HepG2 (cell line): ENCODE data around the gene TMEM184B. TPM values are rescaled to one million over a fixed set of nuclear protein-coding genes. Genes with fewer than 3 reads are reported as not detected.

Source experiments
- ATAC-seq: fragments of 200-7000 bp; cut with Tn5 transposase; 3 replicates; pipeline ENCODE4 v1.9.1; 2020; ENCODE audit warnings: mild to moderate bottlenecking, moderate library complexity
- BruUV-seq: library from RNA; stranded (reverse); fragments of 400-500 nt; replicated peaks from 2 replicates; lab custom pipeline; 2021; lab: Mats Ljungman, UMichigan
- CTCF ChIA-PET: fragments of 300-600 bp; formaldehyde crosslinking; extraction: SDS; loops from one replicate; lab custom pipeline; 2021; ENCODE audit warnings: low total read pairs, inconsistent platforms, low intra/inter-chr PET ratio; lab: Yijun Ruan, JAX
- POLR2A ChIA-PET: fragments of 350-600 bp; sonication (Branson Sonifier 250); formaldehyde crosslinking; loops from one replicate; lab custom pipeline; 2020; ENCODE audit warnings: antibody characterized with exemption, inconsistent platforms; lab: Yijun Ruan, JAX
- DNase-seq: peaks from one replicate; pipeline ENCODE4 v3.0.0-alpha.2; 2015; ENCODE audit warnings: low spot score
- FAIRE-seq: peaks from 3 replicates; lab custom pipeline; 2011; peaks lifted over from hg19 to GRCh38; lab: Jason Lieb, UNC
- H2AFZ ChIP-seq: one replicate; pipeline ENCODE4 v1.6.1; 2011; ENCODE audit warnings: low read length, inconsistent platforms
- H3K27ac ChIP-seq: fragments of 300-600 bp; 3 replicates; pipeline ENCODE4 v1.8.0; 2011; ENCODE audit warnings: mixed run types, mild to moderate bottlenecking, mixed read lengths, low read length, inconsistent platforms; ENCODE audit not compliant: insufficient read depth; ENCODE audit errors: extremely low read length
- H3K27me3 ChIP-seq, 2 experiments: fragments of 200-600 bp in 1 of 2; 2 replicates in 1 of 2; 3 replicates in 1 of 2; pipeline versions ENCODE4 v1.6.0 to v1.8.0; 2011; ENCODE audit warnings: low read length in 2 of 2, mild to moderate bottlenecking in 2 of 2, moderate library complexity in 2 of 2, inconsistent platforms in 1 of 2; ENCODE audit not compliant: insufficient read depth in 2 of 2, control insufficient read depth in 1 of 2
- H3K36me3 ChIP-seq, 2 experiments: fragments of 200-600 bp in 1 of 2; replicated peaks in 1 of 2; 2 replicates in 1 of 2; 3 replicates in 1 of 2; pipeline versions ENCODE4 v1.5.1 to v1.8.0; 2011; ENCODE audit warnings: low read length in 2 of 2, inconsistent platforms in 1 of 2; ENCODE audit not compliant: insufficient read depth in 2 of 2, control insufficient read depth in 1 of 2
- H3K4me1 ChIP-seq: 2 replicates; pipeline ENCODE4 v1.5.1; 2012; ENCODE audit warnings: low read length, inconsistent platforms; ENCODE audit not compliant: insufficient read depth
- H3K4me2 ChIP-seq: 2 replicates; pipeline ENCODE4 v1.6.0; 2011; ENCODE audit warnings: low read depth, low read length, inconsistent platforms
- H3K4me3 ChIP-seq, 3 experiments: fragments of 200-600 bp in 1 of 3; sonication (generic), shearing (Covaris generic) in 1 of 3; replicated peaks in 1 of 3; 2 replicates each; pipeline ENCODE4 v1.5.1; 2011 to 2016; ENCODE audit warnings: low read length in 3 of 3, inconsistent platforms in 2 of 3, low read depth in 2 of 3, mild to moderate bottlenecking in 2 of 3, control low read depth in 1 of 3, mixed read lengths in 1 of 3; ENCODE audit not compliant: insufficient read depth in 1 of 3
- H3K79me2 ChIP-seq: one replicate; pipeline ENCODE4 v1.6.1; 2011; ENCODE audit warnings: low read length, inconsistent platforms; ENCODE audit not compliant: insufficient read depth
- H3K9ac ChIP-seq: 2 replicates; pipeline ENCODE4 v1.6.0; 2011; ENCODE audit warnings: mild to moderate bottlenecking, low read depth, low read length, inconsistent platforms; ENCODE audit not compliant: insufficient read depth
- H3K9me3 ChIP-seq: 2 replicates; pipeline ENCODE4 v1.5.1; 2012; ENCODE audit warnings: mild to moderate bottlenecking, low read length
- H4K20me1 ChIP-seq: 2 replicates; pipeline ENCODE4 v1.6.0; 2011; ENCODE audit warnings: inconsistent platforms, mild to moderate bottlenecking, low read length, moderate library complexity; ENCODE audit not compliant: insufficient read depth
- ATF1 ChIP-seq: IDR thresholded peaks from 2 replicates; pipeline ENCODE4 v1.6.1; 2016; ENCODE audit warnings: mild to moderate bottlenecking, control low read depth
- ATRX ChIP-seq: sonication (generic); formaldehyde crosslinking; IDR thresholded peaks from 2 replicates; pipeline ENCODE4 v1.4.0; 2020; ENCODE audit warnings: missing genetic modification reagents, borderline replicate concordance
- KLF6 ChIP-seq: IDR thresholded peaks from 2 replicates; pipeline ENCODE4 v1.8.0; 2016; ENCODE audit warnings: missing biosample characterization, missing genetic modification reagents
- MIXL1 ChIP-seq: IDR thresholded peaks from 2 replicates; pipeline ENCODE4 v1.6.1; 2016
- SMAD1 ChIP-seq: sonication (generic); formaldehyde crosslinking; IDR thresholded peaks from 2 replicates; pipeline ENCODE4 v1.4.0; 2020; ENCODE audit warnings: missing genetic modification reagents, low read depth, mild to moderate bottlenecking, borderline replicate concordance
- SMAD3 ChIP-seq: sonication (generic); formaldehyde crosslinking; IDR thresholded peaks from 2 replicates; pipeline ENCODE4 v1.4.0; 2020; ENCODE audit warnings: missing genetic modification reagents
- TCF7 ChIP-seq: sonication (generic); IDR thresholded peaks from 2 replicates; pipeline ENCODE4 v1.6.1; 2016; ENCODE audit warnings: antibody characterized with exemption, low read depth
- ZNF7 ChIP-seq: IDR thresholded peaks from 2 replicates; pipeline ENCODE4 v1.6.1; 2016; ENCODE audit warnings: missing biosample characterization, missing genetic modification reagents
- ZNF780A ChIP-seq: sonication (generic); formaldehyde crosslinking; IDR thresholded peaks from 2 replicates; pipeline ENCODE4 v1.8.0; 2022; ENCODE audit warnings: mild to moderate bottlenecking, missing genetic modification reagents, moderate library complexity
- ZSCAN21 ChIP-seq: sonication (generic); formaldehyde crosslinking; IDR thresholded peaks from 2 replicates; pipeline ENCODE4 v1.8.0; 2022; ENCODE audit warnings: mild to moderate bottlenecking, missing genetic modification reagents, moderate library complexity, borderline replicate concordance
- WGBS: methylation state at CpG from one replicate; pipeline ENCODE4 v1.1.6; 2017; ENCODE audit warnings: low lambda C conversion rate; 5-methylcytosine and 5-hydroxymethylcytosine counted together
- in situ Hi-C: cut with HindIII; loops from 2 replicates; pipeline ENCODE4 v1.10.0; 2017; ENCODE audit warnings: low pct_unique_long_range_greater_than_20kb; ENCODE audit not compliant: extremely low pct_ligation_motif_present
- intact Hi-C: fragments of 100-400 bp; cut with micrococcal nuclease; formaldehyde crosslinking; loops from one replicate; pipeline ENCODE4 v1.10.0; 2022; ENCODE audit not compliant: unreplicated experiment
- polyA plus RNA-seq, 8 experiments: library from polyadenylated mRNA; depleted of rRNA in 3 of 8; stranded (reverse) in 7 of 8; unstranded in 1 of 8; fragments of >200 nt; fragmentation: Illumina TruSeq in 4 of 8; extraction: Trizol in 4 of 8; gene quantifications; 2 replicates each; pipeline versions ENCODE4 v1.2.1 to v1.2.3, GENCODE V29; 2011 to 2016; ENCODE audit warnings: low read depth in 4 of 8, missing spikeins in 1 of 8, mixed read lengths in 1 of 8; ENCODE audit not compliant: insufficient read depth in 1 of 8
- total RNA-seq, 5 experiments: library from RNA; depleted of rRNA; stranded (reverse); fragments of >200 nt; fragmentation: Illumina TruSeq; extraction: Trizol; gene quantifications; 2 replicates each; pipeline ENCODE4 v1.2.3, GENCODE V29; 2016; ENCODE audit warnings: low read depth in 1 of 5
- TF ChIP-seq, protein P1 (sequence below): sonication (generic); formaldehyde crosslinking; IDR thresholded peaks from 2 replicates; pipeline ENCODE4 v1.5.0; 2020; ENCODE audit warnings: mild to moderate bottlenecking, missing genetic modification reagents, borderline replicate concordance
- TF ChIP-seq, protein P2 (sequence below): IDR thresholded peaks from 2 replicates; pipeline ENCODE4 v1.6.1; 2016; ENCODE audit warnings: missing compliant biosample characterization, missing genetic modification reagents, borderline replicate concordance

TMEM184B gene
- total and polyA plus RNA-seq, 2 of the 13 experiments (the other 11 are each of a cell fraction or from before 2014, with no cell fraction given) = 15.9 to 16.0 TPM

DNA sequence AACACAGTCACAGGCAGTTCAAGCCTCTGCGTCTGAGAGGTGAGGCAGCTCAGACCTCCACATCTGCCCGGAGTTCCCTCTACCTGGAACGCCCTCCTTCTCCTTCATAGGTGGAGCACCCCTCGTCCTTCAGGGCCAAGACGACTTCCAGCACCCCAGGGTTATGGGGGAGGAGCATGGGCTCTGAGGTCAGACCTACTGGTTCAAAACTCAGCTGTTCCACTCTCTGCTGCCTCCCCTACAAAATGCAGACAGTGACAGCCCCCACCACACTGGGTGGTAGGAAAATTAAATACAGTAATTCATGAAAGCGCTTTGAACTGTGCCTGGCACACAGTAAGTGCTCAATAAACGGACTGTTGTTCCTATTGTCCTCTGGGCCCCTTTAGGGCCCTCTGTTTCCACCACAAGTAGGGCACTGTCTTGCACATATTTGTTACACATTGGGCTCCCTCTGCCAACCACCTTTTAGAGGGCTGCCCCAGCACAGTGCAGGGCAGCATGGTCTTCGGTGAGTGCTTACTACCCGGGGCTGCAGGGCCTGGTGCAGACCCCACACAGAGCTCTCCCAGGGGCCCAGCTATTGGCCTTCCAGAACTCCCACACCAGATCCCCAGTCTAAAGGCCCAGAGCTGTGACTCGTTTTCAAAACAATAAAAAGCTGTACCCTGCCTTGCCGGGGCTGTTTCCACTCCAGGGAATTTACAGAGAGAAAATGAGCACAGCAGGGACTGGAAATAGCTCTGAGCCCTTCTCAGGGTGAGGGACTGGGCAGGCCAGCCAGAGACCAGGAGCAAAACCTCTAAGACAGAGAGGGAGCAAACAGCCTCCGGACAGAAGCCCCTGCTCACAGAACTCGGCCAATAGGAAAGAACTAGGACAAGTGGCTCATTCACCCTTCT, 2.5 kb downstream of the TMEM184B start:
- H3K4me1 ChIP-seq = peaks cover 62% of the 10 kb centered on the region
- peaks cover 0 to 4% of the 10 kb centered on the region in 2 experiments; a peak in 3 of 5 replicates for H3K27me3 ChIP-seq
- no peaks in the 10 kb centered on the region for H3K9me3 ChIP-seq
- H3K4me2 ChIP-seq = peak overlapping the region; percentile 8; the same call in 1 of the 2 replicates
- H4K20me1 ChIP-seq = peaks cover 14% of the 10 kb centered on the region; the same call in 1 of the 2 replicates
- H3K79me2 ChIP-seq = peaks cover 58% of the 10 kb centered on the region
- BruUV-seq = no TSS peak
- no peak for TF ChIP-seq ZNF780A (CRISPR knock-in tag)
- TF ChIP-seq, protein P1, sequence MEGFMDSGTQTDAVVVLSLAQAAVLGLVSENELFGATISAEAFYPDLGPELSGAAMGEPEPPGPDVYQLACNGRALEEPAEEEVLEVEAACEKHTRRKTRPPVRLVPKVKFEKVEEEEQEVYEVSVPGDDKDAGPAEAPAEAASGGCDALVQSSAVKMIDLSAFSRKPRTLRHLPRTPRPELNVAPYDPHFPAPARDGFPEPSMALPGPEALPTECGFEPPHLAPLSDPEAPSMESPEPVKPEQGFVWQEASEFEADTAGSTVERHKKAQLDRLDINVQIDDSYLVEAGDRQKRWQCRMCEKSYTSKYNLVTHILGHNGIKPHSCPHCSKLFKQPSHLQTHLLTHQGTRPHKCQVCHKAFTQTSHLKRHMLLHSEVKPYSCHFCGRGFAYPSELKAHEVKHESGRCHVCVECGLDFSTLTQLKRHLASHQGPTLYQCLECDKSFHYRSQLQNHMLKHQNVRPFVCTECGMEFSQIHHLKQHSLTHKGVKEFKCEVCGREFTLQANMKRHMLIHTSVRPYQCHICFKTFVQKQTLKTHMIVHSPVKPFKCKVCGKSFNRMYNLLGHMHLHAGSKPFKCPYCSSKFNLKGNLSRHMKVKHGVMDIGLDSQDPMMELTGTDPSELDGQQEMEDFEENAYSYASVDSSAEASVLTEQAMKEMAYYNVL (CRISPR knock-in tag) = no peak
- CTCF ChIA-PET = no interaction called here
- FAIRE-seq = no peak
- POLR2A ChIA-PET = interaction anchor here (1.6 kb wide), 1 partner anchor 13 kb away, joined by 3 read pairs; no protein-coding TSS in a partner anchor
- intact Hi-C loops = no loop called here
- no peak overlapping the region for H2AFZ ChIP-seq
- H3K9ac ChIP-seq = no peak overlapping the region
- ATAC-seq = no peak
- H3K36me3 ChIP-seq = peaks cover 3 to 4% of the 10 kb centered on the region in 2 experiments; a peak in 1 of 5 replicates
- 71% methylated on average over 12 of the region's 13 CpGs for WGBS
- H3K27ac ChIP-seq = no peak overlapping the region
- in situ Hi-C loops = no loop called here
- DNase-seq = no peak
- no peak overlapping the region for H3K4me3 ChIP-seq

- Histone ChIP-seq H3K27me3 (peaks cover 0 to under 1% of the 10 kb centered on the region in 2 experiments; a peak in 3 of 5 replicates), H3K79me2 (peaks cover 59% of the 10 kb centered on the region), H3K4me1 (peaks cover 54% of the 10 kb centered on the region), H3K9ac (no peak overlapping the region), H3K9me3 (no peaks in the 10 kb centered on the region), H3K4me2 (no peak overlapping the region), H3K27ac (no peak overlapping the region), H2AFZ (no peak overlapping the region), H3K4me3 (no peak overlapping the region), H3K36me3 (peaks cover 3 to 4% of the 10 kb centered on the region in 2 experiments; a peak in 1 of 5 replicates), H4K20me1 (peaks cover 14% of the 10 kb centered on the region; the same call in 1 of the 2 replicates)
- DNase-seq (no peak), FAIRE-seq (no peak), ATAC-seq (no peak)
- CTCF ChIA-PET = no interaction called here
- POLR2A ChIA-PET = interaction anchor here (1.6 kb wide), 1 partner anchor 14 kb away, joined by 3 read pairs; no protein-coding TSS in a partner anchor
- no TSS peak for BruUV-seq
- intact Hi-C loops = loop anchor here (10.0 kb wide), 1 partner anchor 215 kb away; the partner anchor contains the start of gene PICK1
- in situ Hi-C loops = no loop called here
- no peak for TF ChIP-seq SMAD1 (CRISPR knock-in tag)
- TF ChIP-seq ZNF7 (CRISPR knock-in tag) = no peak
- TF ChIP-seq ZSCAN21 (CRISPR knock-in tag) = no peak
- TF ChIP-seq, protein P2, sequence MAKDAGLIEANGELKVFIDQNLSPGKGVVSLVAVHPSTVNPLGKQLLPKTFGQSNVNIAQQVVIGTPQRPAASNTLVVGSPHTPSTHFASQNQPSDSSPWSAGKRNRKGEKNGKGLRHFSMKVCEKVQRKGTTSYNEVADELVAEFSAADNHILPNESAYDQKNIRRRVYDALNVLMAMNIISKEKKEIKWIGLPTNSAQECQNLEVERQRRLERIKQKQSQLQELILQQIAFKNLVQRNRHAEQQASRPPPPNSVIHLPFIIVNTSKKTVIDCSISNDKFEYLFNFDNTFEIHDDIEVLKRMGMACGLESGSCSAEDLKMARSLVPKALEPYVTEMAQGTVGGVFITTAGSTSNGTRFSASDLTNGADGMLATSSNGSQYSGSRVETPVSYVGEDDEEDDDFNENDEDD (CRISPR knock-in tag) = no peak
- TF ChIP-seq ATF1 = no peak
- TF ChIP-seq KLF6 (CRISPR knock-in tag) = no peak
- no peak for TF ChIP-seq TCF7
- no peak for TF ChIP-seq MIXL1 (CRISPR knock-in tag)
- TF ChIP-seq SMAD3 = no peak
- TF ChIP-seq ATRX = no peak
- WGBS = 96% methylated on average over 7 of the region's 7 CpGs
These were observed 3.3 kb downstream of the TMEM184B start for GRCh38 chr22:38269466-38269865.
